Body of pancreas (tissue), 4 donors: Measurements from ENCODE around the gene TOX2.

Experiments used
- POLR2A ChIP-seq, 3 donors: fragments of 450-650 bp; IDR thresholded peaks; one replicate each; pipeline ENCODE4 v1.6.1; 2016; ENCODE audit warnings: antibody characterized with exemption in 3 of 3, mild to moderate bottlenecking in 2 of 3
- TF ChIP-seq, protein P1 (sequence below), 7 experiments: fragments of 450-650 bp in 4 of 7; fragments of 200-600 bp in 3 of 7; sonication (generic) in 3 of 7; IDR thresholded peaks; one replicate each; pipeline ENCODE4 v1.5.1; 2016 to 2019; ENCODE audit warnings: antibody characterized with exemption in 7 of 7

DNA sequence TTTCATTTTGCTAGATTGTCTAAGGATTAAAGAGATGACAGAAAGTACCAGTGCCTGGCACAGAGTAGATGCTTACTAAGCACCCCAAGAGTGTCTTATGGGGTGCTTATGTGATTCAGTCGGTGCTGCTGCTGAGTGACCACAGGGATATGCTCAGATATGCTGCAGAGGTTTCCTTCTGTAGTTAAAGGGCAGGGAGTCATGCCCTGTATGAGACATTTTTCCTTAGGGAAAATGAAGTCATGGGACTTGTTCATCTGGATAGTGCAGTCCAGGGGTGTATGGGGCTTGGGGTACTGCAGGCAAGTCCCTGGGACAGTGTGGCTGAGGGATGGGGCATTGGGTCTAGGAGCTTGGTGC lies 25.1 kb downstream of the TOX2 start:
- TF ChIP-seq, protein P1, sequence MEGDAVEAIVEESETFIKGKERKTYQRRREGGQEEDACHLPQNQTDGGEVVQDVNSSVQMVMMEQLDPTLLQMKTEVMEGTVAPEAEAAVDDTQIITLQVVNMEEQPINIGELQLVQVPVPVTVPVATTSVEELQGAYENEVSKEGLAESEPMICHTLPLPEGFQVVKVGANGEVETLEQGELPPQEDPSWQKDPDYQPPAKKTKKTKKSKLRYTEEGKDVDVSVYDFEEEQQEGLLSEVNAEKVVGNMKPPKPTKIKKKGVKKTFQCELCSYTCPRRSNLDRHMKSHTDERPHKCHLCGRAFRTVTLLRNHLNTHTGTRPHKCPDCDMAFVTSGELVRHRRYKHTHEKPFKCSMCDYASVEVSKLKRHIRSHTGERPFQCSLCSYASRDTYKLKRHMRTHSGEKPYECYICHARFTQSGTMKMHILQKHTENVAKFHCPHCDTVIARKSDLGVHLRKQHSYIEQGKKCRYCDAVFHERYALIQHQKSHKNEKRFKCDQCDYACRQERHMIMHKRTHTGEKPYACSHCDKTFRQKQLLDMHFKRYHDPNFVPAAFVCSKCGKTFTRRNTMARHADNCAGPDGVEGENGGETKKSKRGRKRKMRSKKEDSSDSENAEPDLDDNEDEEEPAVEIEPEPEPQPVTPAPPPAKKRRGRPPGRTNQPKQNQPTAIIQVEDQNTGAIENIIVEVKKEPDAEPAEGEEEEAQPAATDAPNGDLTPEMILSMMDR (IDR thresholded peaks at IDR 0.05) = no peak
- TF ChIP-seq POLR2A (IDR thresholded peaks at IDR 0.05) = no peak
